ENCODE measurements around the gene PACRG. TPM values are rescaled to one million over a fixed set of nuclear protein-coding genes. Genes with fewer than 3 reads are reported as not detected.

PACRG gene
- total RNA-seq, 1 donor, result under 0.01 TPM

GRCh38 chr6:162713974-162714780 lies 13.6 kb upstream of the PACRG start:
- no peak overlapping the region for H3K4me3 ChIP-seq (ENCODE audit: low read depth, low read length)
- TF ChIP-seq, protein P1, sequence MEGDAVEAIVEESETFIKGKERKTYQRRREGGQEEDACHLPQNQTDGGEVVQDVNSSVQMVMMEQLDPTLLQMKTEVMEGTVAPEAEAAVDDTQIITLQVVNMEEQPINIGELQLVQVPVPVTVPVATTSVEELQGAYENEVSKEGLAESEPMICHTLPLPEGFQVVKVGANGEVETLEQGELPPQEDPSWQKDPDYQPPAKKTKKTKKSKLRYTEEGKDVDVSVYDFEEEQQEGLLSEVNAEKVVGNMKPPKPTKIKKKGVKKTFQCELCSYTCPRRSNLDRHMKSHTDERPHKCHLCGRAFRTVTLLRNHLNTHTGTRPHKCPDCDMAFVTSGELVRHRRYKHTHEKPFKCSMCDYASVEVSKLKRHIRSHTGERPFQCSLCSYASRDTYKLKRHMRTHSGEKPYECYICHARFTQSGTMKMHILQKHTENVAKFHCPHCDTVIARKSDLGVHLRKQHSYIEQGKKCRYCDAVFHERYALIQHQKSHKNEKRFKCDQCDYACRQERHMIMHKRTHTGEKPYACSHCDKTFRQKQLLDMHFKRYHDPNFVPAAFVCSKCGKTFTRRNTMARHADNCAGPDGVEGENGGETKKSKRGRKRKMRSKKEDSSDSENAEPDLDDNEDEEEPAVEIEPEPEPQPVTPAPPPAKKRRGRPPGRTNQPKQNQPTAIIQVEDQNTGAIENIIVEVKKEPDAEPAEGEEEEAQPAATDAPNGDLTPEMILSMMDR (IDR thresholded peaks at IDR 0.05; ENCODE audit: insufficient read depth, low read depth, low read length), result no peak
- DNase-seq (ENCODE audit: low read depth), result no peak

DNA sequence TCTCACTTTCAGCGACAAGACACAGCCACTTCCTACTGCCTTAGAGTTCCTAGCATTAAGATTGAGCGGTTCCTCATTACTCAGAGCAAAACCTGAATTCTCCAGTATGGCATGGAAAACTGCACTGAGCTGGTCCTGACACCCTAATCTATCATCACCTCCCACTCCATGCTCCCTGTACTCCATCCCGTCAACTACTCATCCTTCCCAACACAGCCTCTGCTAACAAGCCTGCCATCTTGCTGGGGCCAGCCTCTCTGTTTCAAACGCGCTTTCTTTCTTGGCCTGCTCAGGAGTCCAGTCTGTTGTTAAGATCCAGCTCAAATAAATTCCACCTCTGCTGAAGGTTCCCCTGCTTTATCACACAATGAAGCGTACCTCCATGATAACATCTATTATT lies 12.2 kb upstream of the PACRG start:
- H3K4me3 ChIP-seq (ENCODE audit: low read depth, low read length), result no peak overlapping the region
- no peak for DNase-seq (ENCODE audit: low read depth)
- TF ChIP-seq, protein P1 (IDR thresholded peaks at IDR 0.05; ENCODE audit: insufficient read depth, low read depth, low read length), result no peak

- no peak overlapping the region for H3K4me3 ChIP-seq (ENCODE audit: low read depth, low read length)
- no peak for DNase-seq (ENCODE audit: low read depth)
- TF ChIP-seq, protein P1 (IDR thresholded peaks at IDR 0.05; ENCODE audit: insufficient read depth, low read depth, low read length), result no peak
Observed at GRCh38 chr6:162719528-162719927, 8.2 kb upstream of the PACRG start.

DNA sequence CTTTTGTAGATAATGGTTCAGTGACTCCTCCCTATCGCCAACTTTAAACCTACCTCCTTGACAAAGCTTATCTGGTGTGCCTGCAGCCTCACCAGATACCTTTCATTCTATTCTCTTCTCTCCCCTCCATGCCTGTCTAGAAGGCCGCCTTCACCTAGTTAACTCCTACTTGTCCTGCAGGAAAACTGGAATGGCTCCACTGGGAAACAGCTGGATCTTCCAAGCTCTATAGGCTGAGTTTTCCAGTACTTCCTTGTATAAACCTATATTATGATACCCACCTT lies 6.4 kb upstream of the PACRG start:
- no peak for DNase-seq (ENCODE audit: low read depth)
- TF ChIP-seq, protein P1 (IDR thresholded peaks at IDR 0.05; ENCODE audit: insufficient read depth, low read depth, low read length), result no peak
- no peak overlapping the region for H3K4me3 ChIP-seq (ENCODE audit: low read depth, low read length)

DNA sequence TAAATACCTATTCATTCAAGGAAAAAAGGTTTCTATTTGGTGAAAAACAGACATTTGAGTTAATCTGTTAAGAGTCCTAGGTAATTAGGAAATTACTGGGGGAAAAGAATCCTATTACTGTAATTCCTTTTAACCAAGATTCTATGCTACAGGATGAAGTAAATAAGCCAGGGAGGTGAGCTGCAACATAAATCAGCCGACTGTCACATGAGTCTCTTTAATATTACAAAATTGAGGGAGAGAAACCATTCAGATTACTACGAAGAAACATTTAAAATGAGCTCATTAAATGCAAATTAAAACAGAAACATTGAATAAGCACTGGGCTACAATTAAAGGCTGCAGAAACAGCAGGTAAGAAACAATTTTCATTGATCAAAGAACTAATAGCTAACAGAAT lies 5.5 kb upstream of the PACRG start:
- no peak for DNase-seq (ENCODE audit: low read depth)
- TF ChIP-seq, protein P1 (IDR thresholded peaks at IDR 0.05; ENCODE audit: insufficient read depth, low read depth, low read length), result no peak
- no peak overlapping the region for H3K4me3 ChIP-seq (ENCODE audit: low read depth, low read length)

DNA sequence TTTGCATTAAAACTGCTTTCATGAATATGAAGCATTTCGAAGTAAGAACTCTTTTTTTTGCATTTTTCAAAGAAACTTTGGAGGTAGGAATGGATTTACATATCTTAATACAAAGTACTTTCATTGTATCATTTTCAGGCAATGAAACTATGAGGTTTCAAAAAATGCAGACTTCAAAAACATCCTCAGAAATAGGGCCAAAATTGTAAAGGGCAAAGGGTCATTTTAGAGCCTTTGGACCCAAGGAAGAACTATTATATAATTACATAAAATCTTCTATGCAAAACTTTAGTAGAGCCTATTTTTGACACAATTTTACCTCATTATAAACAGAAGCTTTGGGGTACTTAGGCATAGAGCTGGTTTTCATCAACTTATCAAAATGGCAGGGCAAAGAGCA lies 5.1 kb upstream of the PACRG start:
- no peak for DNase-seq (ENCODE audit: low read depth)
- TF ChIP-seq, protein P1 (IDR thresholded peaks at IDR 0.05; ENCODE audit: insufficient read depth, low read depth, low read length), result no peak
- H3K4me3 ChIP-seq (ENCODE audit: low read depth, low read length), result no peak overlapping the region

- TF ChIP-seq, protein P1 (IDR thresholded peaks at IDR 0.05; ENCODE audit: insufficient read depth, low read depth, low read length), result no peak
- H3K4me3 ChIP-seq (ENCODE audit: low read depth, low read length), result peak overlapping the region; percentile 78
- no peak for DNase-seq (ENCODE audit: low read depth)
Observed at GRCh38 chr6:162726947-162727321, 840 bp upstream of the PACRG start.

All from fibroblast of villous mesenchyme (primary cell).